HG02763 (cell line): ENCODE data around the gene KCNB1.

Source experiments
- ATAC-seq: cut with Tn5 transposase; IDR thresholded peaks from one replicate; pipeline ENCODE4 v1.9.1; 2021; ENCODE audit warnings: mild to moderate bottlenecking, moderate library complexity; ENCODE audit not compliant: unreplicated experiment

The KCNB1 gene

DNA sequence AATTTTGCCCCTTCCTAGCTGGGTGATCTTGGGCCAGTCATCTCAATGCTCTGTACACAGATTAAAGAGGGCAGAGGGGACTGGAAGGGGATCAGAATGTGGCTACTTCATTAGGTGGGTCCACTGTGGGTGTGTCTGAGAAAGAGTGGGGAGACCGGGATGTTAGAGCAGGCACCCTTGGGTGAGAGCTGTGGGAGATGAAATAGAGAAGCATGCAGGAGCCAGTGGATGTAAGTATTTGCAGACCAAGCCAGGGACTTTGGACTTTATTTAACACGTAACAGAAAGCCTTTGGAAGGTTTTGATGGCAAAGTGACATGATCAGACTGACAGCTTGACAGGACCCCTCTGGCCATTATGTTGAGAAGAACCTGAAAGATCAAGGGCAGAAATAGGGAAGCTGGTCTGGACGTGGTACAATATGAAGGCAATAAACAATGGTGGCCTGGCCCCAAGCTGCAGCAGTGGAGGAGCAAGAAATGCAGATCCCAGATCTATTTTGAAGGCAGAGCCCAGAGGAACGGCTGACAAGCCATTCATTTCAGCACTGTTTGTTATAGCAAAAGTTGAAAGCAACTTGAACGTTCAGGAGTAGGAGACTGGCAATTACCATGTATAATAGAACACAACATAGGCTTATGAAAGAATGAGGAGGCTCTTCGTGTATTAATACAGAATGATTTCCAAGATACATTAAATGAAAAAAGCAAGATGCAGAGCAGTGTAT is 122.1 kb downstream of the KCNB1 start:
- ATAC-seq, result no peak

DNA sequence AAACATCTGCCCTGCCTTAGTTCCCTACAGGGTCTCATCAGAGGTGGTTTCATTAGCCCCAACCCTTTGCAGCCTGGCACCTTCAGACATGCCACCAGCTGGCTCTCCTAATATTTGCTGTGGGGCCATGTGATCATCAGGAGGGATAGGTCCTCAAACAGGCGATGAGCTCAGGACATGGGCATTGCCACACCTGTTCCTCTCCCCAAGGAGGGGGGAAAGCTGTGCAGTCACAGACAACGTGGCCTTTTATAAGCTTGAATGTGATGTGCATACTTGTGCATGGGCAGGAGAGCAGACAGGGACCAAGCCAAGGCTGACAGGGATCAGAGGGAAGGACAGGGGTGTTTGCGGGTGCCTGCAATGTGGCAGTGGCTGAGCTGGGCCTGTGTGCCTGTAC is 125.8 kb downstream of the KCNB1 start:
- ATAC-seq, result no peak

DNA sequence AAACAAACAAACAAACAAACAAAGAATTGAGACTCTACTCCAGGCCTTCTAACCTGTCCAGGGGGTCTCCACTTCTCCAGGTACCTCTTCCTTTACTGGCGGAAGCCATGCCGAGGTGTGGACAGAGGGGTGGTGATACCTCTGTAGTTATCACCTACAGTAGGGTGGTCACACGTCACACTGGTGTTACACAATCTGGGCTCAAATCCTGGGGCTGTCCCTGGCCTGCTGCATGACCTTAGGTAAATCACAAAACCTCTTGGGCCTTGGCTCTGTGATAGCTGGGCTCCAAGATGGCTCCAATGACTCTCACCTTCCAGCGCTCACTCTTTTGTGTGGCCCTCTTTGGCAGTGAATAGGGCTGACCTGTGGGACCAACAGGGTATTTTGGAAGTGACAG is 127.8 kb downstream of the KCNB1 start:
- no peak for ATAC-seq

DNA sequence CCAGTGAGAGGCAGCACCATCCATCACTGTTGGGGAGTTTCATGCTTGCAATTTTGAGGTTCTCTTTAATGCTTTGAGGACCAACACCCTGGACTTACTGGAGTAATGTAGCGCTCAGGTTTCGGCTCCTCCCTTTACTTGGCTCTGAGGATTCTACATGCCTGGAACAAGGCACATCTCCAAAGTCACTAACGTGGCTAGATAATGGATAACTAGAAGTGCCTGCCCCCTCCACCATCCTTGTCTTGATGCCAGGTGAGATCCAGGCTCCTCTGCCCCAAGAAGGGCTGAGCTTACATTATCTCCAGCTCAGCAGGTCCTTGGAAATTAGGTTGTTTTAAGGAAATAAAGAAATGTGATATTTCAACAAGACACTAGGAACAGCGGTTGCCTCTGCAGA is 129.1 kb downstream of the KCNB1 start:
- no peak for ATAC-seq

DNA sequence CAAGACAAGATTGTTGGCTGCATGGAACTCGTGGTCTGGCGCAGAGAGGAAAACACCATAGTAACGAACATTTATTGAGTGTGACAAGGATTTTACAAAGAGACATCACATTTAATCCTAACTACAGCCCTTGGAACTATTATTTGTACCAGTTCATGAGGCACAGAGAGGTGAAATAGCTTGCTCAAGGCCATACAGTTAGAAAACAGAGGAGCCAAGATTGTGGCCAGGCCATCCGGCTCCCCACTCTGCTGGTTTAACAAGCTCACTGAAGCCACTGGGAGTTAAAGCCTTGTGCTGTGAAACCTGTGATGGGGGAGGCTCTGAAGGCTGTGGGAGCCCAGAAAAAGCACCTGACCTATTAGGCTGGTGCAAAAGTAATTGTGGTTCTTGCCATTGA is 129.7 kb downstream of the KCNB1 start:
- no peak for ATAC-seq

DNA sequence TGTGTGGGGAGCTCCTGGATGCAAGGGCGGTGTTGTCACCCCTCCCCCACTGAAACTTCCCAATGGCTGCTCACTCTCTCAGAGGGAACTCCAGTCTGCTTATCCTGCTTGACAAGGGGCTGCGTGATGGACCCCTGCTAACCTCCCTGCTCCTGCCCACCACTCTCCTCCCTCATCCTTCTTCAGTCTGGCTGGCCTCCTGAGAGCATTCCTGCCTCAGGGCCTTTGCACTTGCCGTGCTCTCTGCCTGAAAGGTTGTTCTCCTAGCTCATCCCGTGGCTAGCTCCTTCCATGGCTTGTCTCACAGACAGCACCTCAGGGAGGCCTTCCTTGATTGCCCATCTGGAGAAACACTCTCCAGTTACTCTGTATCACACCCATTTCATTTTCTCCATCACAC is 130.7 kb downstream of the KCNB1 start:
- no peak for ATAC-seq

DNA sequence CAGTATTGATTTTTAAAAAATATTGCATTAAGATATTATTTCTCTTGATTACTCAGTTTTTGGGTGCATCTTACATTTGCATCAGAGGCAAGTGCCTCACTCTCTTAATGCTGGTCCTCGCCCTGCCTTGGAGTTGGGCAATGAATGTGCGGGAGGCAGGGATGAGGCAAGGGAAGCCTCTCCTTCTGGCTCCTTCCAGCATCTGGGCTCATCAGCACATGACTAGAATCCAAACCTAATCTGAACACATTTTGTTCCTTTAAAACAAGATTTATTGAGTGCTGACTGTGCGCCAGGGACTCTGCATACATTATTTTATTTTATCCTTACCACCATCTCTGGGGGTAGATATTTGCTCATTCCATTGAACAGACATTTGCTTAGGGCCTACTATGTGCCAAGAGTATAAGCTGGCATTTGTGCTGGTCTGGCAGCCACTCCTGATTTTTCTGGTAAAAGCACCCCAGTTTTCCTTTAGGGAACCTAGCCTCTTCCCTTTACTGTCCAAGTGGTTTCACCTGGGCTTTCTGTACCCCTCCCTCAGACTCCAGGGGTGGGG is 132.7 kb downstream of the KCNB1 start:
- ATAC-seq, result no peak

DNA sequence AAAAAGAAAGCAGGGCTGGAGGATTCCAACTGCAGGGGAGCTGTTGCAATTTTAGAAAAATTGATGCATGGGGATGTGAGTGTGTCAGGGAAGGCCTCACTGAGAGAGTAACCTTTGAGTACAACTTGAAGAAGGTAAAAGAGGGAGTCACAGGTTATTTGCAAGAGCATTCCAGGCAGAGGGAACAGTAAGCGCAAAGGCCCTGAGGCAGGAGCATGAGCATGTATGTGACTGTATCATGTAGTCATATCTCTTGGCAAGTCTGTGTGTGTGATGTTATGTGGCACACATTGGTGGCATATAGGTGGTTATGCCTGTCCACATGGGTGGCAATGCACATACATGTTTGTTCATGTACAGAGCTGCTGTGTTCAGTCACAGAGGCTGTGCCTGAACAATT is 133.4 kb downstream of the KCNB1 start:
- ATAC-seq, result no peak

DNA sequence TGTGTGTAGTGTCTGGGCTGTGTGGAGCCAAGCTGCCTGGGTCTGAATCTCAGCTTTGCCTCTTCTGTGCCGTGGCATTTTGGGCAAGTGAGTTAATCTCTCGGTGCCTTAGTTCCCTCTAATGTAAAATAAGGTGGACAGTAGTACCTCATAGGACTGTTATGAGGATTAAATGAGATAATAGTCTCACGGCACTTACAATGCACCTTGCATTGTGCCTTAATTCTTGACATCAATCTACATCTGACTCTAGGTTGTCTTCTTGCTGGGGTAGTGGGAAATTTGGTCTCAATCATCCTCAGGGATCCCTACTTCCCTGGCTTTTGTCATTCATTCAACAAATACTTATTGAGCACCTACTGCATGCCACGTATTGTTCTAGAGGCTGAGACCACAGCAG is 133.9 kb downstream of the KCNB1 start:
- no peak for ATAC-seq

DNA sequence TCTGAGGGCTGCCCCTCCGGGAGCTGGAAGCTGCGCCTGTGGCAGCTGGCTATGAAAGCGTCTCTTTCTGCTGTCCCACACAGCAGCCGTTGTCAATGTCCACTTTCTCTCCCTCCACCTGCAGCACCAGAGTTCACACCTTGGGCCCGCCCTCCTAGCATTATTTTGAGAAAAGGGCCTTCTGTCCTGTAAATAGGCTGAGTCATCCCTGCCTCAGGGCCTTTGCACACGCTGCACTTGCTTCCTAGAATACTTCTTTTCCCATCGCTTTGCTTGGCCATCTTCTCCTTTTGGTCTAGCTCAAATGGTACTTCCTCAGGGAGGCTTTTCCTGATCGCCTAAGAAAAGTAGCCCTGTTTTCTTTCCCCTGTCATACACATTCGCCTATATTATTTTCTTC is 135.3 kb downstream of the KCNB1 start:
- ATAC-seq, result no peak

DNA sequence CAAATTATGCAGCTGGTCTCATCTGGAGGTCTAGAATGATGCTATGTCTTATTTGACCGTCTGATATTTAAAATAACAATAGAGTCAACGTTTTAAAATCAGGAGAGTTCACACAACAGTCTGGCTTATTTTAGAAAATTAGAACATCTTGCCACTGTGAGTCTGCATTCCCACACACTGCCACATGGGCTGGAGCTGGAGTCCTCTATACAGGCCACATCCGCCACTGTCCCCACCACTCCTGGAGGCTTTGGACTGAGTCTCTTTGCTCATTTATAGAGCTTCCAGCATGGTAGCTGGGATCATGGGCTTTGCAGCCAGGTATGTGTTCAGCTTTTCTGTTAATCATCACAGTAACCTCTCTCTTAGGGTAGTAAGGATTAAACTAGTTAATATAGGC is 135.8 kb downstream of the KCNB1 start:
- no peak for ATAC-seq

DNA sequence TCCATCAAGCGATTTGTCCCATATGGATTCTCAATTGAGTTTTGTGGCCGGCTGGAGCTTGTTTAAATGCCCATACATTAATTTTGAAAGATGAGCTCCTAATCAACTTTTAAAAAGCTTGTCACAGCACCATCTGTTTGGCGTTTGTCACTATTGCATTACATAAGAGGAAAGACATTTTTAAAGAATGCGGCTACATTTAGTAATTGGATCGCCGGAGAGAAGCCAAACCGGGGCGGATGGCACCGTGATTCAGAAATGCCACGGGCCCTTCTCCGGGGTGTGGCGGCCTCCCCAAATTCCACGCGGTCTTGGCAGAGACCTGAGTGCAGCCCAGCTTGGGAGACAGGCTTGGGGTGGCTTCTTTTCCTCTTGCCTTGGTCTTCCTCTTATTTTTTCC is 136.9 kb downstream of the KCNB1 start:
- ATAC-seq, result no peak

DNA sequence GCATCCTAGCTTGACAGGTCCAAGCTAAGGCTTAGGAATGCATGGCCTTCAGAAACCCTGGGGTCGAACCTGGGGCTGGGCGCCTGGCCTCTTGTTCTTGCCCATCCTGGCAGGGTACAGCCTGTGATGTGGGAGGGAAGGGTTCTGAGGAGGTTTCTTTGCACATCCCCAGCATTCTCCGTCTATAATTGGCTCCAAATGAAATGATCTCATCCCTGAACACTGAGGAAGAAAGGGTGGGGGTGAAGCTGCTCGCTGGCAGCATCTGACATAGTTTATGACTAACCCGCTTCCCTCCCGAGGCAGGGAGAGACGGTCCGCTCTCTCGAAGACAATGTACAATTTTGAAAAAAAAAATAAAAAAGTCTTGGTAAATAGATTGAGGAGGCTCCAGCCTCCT is 137.5 kb downstream of the KCNB1 start:
- ATAC-seq, result no peak

DNA sequence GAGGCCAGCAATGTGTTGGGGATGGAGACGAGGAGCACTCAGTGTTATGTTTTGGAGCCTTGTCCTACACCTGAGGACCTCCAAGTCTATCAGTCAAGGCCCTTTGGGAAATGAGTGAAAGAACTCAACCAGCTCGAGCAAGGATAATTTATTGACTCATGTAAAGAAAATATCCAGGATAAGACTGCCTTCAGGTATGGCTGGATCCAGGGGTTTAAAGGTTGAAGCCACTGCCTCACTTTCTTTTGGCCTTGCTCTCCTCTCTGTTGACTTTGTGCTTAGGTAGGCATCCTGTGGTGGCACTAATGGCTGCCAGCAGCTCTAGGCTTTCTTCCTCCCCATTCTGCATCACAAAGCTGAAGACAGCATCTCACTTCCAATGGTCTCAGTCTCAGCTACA is 138.3 kb downstream of the KCNB1 start:
- no peak for ATAC-seq

DNA sequence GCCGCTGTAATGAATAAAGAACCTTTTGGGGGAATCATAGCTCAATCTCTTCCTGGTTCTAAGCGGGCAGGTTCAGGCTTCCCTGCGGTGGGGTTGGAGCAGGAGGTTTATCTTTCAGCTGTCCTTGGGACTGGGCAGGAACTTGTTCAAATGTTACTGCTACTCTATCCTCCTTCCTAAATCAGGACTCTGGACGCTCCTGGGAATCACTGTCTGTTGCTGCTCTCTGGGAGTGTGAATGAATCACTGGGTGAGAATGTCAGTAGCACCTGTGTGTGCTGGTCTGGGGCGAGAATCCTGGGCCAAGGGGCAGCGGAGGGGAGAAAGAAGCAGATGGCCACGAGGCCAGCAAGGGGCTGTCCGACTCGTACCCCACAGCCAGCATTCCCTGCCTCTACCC is 139.2 kb downstream of the KCNB1 start:
- no peak for ATAC-seq

DNA sequence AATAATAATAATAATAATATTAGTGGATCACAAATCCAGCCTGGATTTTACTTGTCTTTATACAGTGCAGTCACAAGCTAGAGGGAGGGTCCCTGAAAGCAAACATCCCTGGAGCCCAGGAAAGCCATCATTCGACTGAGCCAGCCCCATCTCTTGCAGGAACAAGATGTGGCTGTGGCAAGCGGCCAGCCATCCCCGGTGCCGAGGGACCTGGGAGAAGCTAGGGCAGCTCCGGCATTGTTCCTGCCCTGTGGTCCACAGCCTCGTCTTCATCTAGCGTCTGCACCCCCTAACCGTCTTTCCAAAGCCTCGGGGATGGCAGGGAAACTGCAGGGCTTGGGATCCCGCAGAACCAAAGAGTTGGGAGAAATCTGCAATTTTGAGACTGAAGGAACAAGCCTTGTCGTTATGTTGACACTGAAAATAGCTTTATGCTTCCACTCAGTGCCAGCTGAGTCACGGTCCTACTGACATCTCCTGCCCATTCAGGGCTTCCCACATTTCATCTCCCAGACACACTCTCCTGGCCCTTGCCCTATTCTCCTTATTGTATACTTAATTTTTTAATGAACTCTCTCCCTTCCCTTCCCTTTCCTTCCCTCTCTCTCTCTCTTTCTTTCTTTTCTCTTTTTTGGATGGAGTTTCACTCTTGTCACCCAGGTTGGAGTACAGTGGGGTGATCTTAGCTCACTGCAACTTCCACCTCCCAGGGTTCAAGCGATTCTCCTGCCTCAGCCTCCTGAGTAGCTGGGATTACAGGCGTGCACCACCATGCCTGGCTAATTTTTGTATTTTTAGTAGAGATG is 142.1 kb downstream of the KCNB1 start:
- ATAC-seq, result no peak

DNA sequence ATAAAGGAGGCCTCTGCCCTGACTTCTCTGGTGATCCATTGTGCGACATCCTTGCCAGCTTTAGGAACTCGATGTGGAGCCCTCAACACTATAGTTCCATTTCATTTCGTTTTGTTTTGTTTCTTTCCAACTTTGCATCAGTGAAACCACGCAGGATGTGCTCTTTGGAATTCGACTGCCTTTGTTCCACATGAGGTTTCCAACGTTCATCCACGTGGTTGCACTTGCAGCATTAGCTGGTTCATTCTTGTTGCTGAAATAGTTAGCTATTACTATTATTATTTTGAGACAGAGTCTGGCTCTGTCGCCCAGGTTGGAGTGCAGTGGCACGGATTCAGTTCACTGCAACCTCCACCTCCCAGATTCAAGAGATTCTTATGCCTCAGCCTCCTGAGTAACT is 143.3 kb downstream of the KCNB1 start:
- no peak for ATAC-seq

DNA sequence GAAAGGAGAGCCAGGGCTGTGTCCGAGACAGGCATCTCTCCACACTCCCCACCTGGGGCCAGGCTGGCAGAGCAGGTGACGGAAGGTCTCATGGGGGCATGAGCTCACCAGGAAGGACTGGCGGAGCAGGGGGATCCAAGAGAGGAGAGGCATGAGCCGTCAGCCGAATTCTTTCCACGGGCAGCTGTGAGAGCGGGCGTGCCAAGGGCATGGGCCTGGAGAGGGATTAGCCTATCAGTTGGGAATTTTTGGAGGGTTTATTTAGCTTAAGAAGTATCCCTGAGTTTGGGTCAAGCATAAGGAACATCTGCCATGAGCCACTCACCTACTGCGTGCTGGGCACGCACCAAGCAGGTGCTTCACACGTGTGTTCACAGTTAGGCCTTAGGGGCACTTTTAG is 144.4 kb downstream of the KCNB1 start:
- no peak for ATAC-seq

DNA sequence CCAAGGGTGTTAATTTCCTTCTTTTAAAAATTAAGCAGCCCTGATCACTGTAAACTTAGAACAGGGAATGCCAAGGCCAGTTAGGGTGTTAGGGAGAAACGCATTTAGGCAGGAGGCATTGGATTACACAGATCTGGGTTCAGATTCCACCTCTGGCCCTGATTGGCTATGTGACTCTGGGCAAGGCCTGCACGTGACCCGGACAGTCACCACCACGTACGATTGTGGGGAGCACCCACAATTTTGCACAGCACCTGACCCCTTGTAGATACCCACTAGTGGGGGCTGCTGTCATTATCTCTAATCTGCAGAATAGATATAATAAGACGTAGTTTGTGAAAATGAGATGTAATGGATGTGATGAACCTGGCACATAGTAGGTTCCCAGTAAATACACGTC is 145.1 kb downstream of the KCNB1 start:
- no peak for ATAC-seq

DNA sequence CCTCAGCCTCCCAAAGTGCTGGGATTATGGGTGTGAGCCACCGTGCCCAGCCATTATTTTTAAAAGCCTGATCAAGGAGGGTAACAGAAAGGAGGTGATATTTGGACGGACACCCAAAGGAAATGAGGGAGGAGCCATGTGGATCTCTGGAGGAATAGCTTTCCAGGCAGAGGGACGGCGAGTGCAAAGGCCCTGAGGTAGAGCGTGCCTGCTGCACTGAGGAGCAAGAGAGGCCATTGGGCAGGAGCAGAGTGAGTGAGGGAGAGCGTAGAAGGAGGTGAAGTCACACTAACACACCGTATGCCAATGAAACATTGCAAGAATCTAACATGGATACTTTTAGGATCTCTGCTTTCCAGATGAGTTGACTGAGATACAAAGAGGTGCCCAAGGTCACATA is 145.7 kb downstream of the KCNB1 start:
- ATAC-seq, result no peak

DNA sequence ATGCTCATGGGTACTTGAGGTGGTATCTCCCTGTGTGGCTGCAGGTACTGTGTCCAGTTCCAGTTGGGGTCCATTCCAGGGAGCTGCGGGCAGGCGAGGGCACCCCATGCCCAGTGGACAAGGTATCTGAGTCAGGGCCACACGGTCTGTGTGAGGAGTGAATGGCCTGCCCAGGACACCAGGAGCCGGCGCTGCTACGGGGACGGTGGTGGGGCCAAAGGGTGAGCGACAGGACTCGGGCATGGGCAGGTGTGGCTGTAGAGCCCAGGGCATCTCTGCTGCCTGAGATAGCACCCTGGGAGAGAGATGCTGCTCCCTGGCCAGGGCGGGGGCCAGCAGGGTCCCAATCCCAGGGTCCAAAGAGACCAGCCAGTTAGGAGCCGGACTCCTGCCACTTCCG is 147.0 kb downstream of the KCNB1 start:
- no peak for ATAC-seq
